AG09319 (cell line): ENCODE results near the gene TNFAIP2.

Experiments
- DNase-seq: peaks from one replicate; pipeline ENCODE4 v3.0.0-alpha.2; 2010; ENCODE audit warnings: low read depth; ENCODE audit errors: extremely low read depth
- CTCF ChIP-seq: IDR thresholded peaks from 2 replicates; pipeline ENCODE4 v1.5.1; 2011; ENCODE audit warnings: low read depth, mild to moderate bottlenecking, inconsistent platforms, low read length, moderate library complexity

TNFAIP2 gene

GRCh38 chr14:103133210-103134140 is 10.2 kb downstream of the TNFAIP2 start:
- DNase-seq, result no peak

GRCh38 chr14:103134405-103134804 is 11.1 kb downstream of the TNFAIP2 start:
- no peak for DNase-seq
- TF ChIP-seq CTCF, result no peak

More at GRCh38 chr14:103133210-103134140, 10.2 kb downstream of the TNFAIP2 start:
- TF ChIP-seq CTCF, result no peak

GRCh38 chr14:103134919-103135318 is 11.7 kb downstream of the TNFAIP2 start:
- TF ChIP-seq CTCF, result no peak

GRCh38 chr14:103135333-103136260 is 12.3 kb downstream of the TNFAIP2 start:
- DNase-seq, result no peak
- TF ChIP-seq CTCF, result no peak

More at GRCh38 chr14:103134919-103135318, 11.7 kb downstream of the TNFAIP2 start:
- no peak for DNase-seq

- DNase-seq, result no peak
- no peak; the same call in 1 of the 2 replicates for TF ChIP-seq CTCF
Measured at GRCh38 chr14:103136388-103137271, 13.4 kb downstream of the TNFAIP2 start.

- no peak for DNase-seq
- TF ChIP-seq CTCF, result no peak
Measured at GRCh38 chr14:103137689-103138300, 14.5 kb downstream of the TNFAIP2 start.
